ENCODE measurements around the gene SEC14L6. TPM values are rescaled to one million over a fixed set of nuclear protein-coding genes. Genes with fewer than 3 reads are reported as not detected.

Gene SEC14L6
- total RNA-seq, 3 donors from 2014 or later, result 0.33 to 0.73 TPM; not detected in 1

GRCh38 chr22:30578481-30578880, 31.9 kb upstream of the SEC14L6 start:
- peaks cover 40% of the 10 kb centered on the region for H3K36me3 ChIP-seq
- no peak overlapping the region for H3K27ac ChIP-seq
- H3K9me3 ChIP-seq, result no peaks in the 10 kb centered on the region
- H3K27me3 ChIP-seq, result no peaks in the 10 kb centered on the region
- no peaks in the 10 kb centered on the region for H3K4me1 ChIP-seq
- H3K4me3 ChIP-seq, result no peak overlapping the region
- TF ChIP-seq POLR2AphosphoS5 (IDR thresholded peaks at IDR 0.05) (no peak), POLR2A (IDR thresholded peaks at IDR 0.05) (no peak)
- TF ChIP-seq, protein P1, sequence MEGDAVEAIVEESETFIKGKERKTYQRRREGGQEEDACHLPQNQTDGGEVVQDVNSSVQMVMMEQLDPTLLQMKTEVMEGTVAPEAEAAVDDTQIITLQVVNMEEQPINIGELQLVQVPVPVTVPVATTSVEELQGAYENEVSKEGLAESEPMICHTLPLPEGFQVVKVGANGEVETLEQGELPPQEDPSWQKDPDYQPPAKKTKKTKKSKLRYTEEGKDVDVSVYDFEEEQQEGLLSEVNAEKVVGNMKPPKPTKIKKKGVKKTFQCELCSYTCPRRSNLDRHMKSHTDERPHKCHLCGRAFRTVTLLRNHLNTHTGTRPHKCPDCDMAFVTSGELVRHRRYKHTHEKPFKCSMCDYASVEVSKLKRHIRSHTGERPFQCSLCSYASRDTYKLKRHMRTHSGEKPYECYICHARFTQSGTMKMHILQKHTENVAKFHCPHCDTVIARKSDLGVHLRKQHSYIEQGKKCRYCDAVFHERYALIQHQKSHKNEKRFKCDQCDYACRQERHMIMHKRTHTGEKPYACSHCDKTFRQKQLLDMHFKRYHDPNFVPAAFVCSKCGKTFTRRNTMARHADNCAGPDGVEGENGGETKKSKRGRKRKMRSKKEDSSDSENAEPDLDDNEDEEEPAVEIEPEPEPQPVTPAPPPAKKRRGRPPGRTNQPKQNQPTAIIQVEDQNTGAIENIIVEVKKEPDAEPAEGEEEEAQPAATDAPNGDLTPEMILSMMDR (IDR thresholded peaks at IDR 0.05), result no peak
- no peak for DNase-seq (ENCODE audit: low spot score in 2 of 2)
- intact Hi-C loops (cut with DNase I; ENCODE audit: low total_unique reads), result no loop called here

DNA sequence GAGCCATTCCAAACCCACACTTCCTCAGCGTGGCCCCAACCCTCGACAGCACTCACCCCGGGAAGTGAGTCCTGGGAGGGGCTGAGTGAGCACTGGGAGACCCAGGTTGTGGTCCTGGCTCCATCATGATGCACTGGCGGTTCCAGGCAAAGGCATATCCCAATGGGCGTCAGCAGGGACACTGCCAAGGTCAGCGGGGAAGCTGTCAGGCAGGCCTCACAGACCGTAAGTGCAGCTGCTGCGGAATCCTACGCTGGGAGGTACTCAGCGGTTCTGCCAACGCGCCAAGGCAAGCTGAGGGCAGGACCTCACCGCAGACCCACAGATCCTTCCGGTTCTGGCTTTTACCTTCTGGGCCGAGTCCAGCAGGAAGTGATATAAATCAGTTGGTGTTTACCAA, 29.3 kb upstream of the SEC14L6 start:
- Histone ChIP-seq H3K27ac (peak overlapping the region; percentile 21 to 69), H3K36me3 (peaks cover 31% of the 10 kb centered on the region), H3K27me3 (no peaks in the 10 kb centered on the region), H3K9me3 (no peaks in the 10 kb centered on the region), H3K4me1 (no peaks in the 10 kb centered on the region), H3K4me3 (no peak overlapping the region)
- DNase-seq (ENCODE audit: low spot score in 2 of 2), result peak in 1 of 2 donors; percentile 23
- intact Hi-C loops (cut with DNase I; ENCODE audit: low total_unique reads), result loop anchor here (1.0 kb wide), 1 partner anchor 18 kb away; no protein-coding TSS in a partner anchor
- TF ChIP-seq POLR2A (IDR thresholded peaks at IDR 0.05), result no peak
- TF ChIP-seq, protein P1 (IDR thresholded peaks at IDR 0.05), result no peak

DNA sequence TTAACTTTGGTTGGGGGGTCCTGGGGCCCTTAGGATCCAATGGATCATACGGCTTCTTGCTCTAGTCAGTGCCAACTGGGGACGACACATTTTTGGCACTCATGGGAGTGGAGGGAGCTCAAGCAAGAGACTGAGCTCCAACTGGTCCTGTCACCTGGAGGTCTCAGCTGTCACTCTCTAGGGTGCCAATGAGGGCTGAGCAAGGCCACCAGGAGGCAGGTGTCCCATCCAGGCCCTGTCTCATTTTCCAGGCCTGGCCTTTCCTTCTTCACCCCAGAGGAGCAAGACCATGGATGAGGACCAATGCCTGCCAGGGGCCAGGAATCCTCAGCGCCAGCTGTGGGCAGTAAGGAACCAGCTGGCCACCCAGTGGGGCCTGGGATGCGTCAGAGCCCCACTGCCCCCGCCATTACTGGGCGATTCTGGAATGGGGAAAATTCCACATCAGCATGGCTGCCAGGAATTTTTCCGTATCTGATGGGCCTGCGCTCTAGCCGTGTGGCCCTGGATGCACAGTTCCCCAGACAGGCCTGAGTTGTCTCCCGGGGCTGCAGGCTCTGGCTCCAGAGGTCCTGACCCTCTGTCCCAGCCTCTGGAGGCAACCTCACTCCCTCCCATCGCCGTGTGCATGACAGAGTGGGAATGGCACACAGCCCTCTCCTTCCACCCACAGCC, 28.6 kb upstream of the SEC14L6 start:
- peak overlapping the region in 2 of 3 donors; percentile 28 to 46 for H3K4me3 ChIP-seq
- no peaks in the 10 kb centered on the region for H3K27me3 ChIP-seq
- no peaks in the 10 kb centered on the region for H3K4me1 ChIP-seq
- TF ChIP-seq POLR2AphosphoS5 (IDR thresholded peaks at IDR 0.05) (peak in 1 of 3 donors; percentile 40), POLR2A (IDR thresholded peaks at IDR 0.05) (no peak)
- TF ChIP-seq, protein P1 (IDR thresholded peaks at IDR 0.05), result no peak
- intact Hi-C loops (cut with DNase I; ENCODE audit: low total_unique reads), result no loop called here
- DNase-seq (ENCODE audit: low spot score in 2 of 2), result peak in 1 of 2 donors; percentile 45
- peaks cover 24% of the 10 kb centered on the region for H3K36me3 ChIP-seq
- H3K9me3 ChIP-seq, result no peaks in the 10 kb centered on the region
- peak overlapping the region; percentile 30 to 69 for H3K27ac ChIP-seq

DNA sequence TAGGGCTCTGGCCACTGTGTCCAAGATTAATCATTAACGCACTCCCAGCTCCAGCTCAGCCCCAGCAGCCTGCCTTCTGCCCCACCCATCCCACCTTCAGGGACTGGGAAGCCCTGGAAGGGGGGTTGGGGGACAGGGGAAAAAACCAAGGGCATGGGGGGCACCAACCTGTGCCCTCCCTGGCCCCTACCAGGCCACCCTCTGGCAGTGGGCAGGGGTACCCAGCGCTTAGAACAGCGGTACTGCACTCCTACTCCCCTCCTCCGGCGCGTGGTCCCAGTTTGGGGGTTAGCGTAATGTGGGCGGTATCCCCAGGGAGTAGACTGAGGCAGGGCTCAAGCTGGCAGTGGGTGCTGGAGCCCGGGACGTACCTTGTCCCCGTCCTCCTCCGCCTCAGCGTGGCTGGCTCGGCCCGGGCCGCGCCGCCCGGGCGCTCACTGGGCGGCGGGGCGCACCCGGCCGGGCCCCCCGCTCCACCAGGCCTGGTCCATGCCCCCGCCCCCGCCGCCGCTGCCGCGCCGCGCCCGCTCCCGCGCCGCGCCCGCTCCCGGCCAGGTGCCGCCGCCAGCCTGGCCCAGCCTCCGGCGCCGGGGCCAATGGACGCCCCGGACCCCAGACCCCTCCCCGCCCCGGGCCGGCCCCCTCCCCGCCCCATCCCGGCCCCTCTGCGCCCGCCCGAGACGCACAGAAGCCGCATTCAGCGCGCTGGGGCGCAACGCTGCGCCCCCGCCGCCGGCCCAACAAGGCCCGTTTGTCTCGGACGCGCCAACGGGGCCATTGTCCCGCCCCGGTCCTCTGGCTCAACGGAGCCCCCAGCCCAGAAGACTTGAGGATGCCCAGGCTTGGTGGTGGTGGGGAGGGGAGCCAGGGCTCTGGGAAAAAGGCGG, 27.8 kb upstream of the SEC14L6 start, which contains the start of gene GAL3ST1:
Gene GAL3ST1, minus strand, starts transcription at position 571 of the 887 bp plus-strand sequence. CDS start 17,273 bp downstream, outside the sequence.
- Histone ChIP-seq H3K27ac (peak within 1 kb of the TSS; percentile 30 to 69), H3K4me1 (no peaks in the 10 kb centered on the region), H3K27me3 (no peaks in the 10 kb centered on the region), H3K4me3 (peak within 1 kb of the TSS in 2 of 3 donors; percentile 28 to 46), H3K36me3 (peaks cover 16% of the 10 kb centered on the region), H3K9me3 (no peaks in the 10 kb centered on the region)
- TF ChIP-seq POLR2A (IDR thresholded peaks at IDR 0.05) (no peak), POLR2AphosphoS5 (IDR thresholded peaks at IDR 0.05) (no peak)
- TF ChIP-seq, protein P1 (IDR thresholded peaks at IDR 0.05), result no peak
- intact Hi-C loops (cut with DNase I; ENCODE audit: low total_unique reads), result no loop called here
- no peak for DNase-seq (ENCODE audit: low spot score in 2 of 2)
